Activated T-helper 17 cell treated with anti-CD3 and anti-CD28 coated beads, Interleukin-2, amount 50 U/mL, for 72 hours (primary cell): ENCODE data around the gene WWOX. TPM values are rescaled to one million over a fixed set of nuclear protein-coding genes. Genes with fewer than 3 reads are reported as not detected.

ENCODE experiments used
- ATAC-seq: fragments of 150-1000 bp; cut with Tn5 transposase; replicated peaks from 2 replicates; pipeline ENCODE4 v1.10.0; 2021; ENCODE audit warnings: mild to moderate bottlenecking, moderate library complexity
- H3K27ac Mint-ChIP-seq: one replicate; pipeline ENCODE4 v1.8.0; 2022; ENCODE audit warnings: mixed read lengths
- H3K27me3 Mint-ChIP-seq: one replicate; pipeline ENCODE4 v1.8.0; 2022; ENCODE audit warnings: mixed read lengths
- H3K36me3 Mint-ChIP-seq: one replicate; pipeline ENCODE4 v1.8.0; 2022; ENCODE audit warnings: low read depth, mild to moderate bottlenecking, mixed read lengths
- H3K4me1 Mint-ChIP-seq: one replicate; pipeline ENCODE4 v1.8.0; 2022; ENCODE audit warnings: mixed read lengths
- H3K4me3 Mint-ChIP-seq: one replicate; pipeline ENCODE4 v1.8.0; 2022; ENCODE audit warnings: mild to moderate bottlenecking, mixed read lengths
- H3K9me3 Mint-ChIP-seq: one replicate; pipeline ENCODE4 v1.8.0; 2022; ENCODE audit warnings: mixed read lengths
- total RNA-seq, 2 donors: library from RNA; stranded (reverse); gene quantifications; one replicate each; pipeline ENCODE4 v1.2.3, GENCODE V29; 2022

Gene WWOX
- total RNA-seq, 2 donors from 2014 or later = 9.4 to 16.5 TPM

DNA sequence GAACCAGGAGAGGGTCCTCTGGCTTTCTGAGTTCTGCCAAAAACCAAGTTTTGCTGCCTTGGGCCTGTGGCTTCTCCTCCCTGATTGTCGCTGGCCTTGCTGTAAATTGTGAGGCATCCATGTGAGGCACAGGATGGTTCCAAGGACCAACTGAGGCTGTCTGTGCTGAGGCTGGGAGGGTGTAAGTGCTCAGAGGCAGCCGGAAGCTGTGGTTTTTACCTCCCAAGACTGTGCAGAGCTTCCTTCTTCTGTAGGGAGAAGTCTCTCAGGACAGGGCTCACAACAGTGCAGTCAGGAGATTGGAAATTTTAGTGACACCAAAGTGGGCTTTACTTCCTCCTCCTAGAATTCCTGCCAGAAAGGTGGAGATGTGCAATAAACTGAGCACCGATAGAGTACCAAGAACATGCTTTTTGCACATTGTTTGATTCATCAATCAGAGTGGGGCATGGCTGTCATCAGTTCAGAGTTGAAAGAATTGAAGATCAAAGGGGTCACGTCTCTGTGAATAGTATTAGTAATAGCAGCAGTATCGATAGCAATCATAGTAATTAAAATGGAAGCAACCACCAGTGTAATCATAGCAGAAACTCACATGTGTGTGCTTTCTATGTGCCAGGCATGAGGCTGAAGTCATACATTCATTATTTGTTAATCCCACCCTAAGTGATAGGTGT is 467.1 kb downstream of the WWOX start:
- H3K9me3 Mint-ChIP-seq = no peaks in the 10 kb centered on the region
- peak; percentile 74 for ATAC-seq
- peaks cover 15% of the 10 kb centered on the region for H3K4me1 Mint-ChIP-seq
- H3K36me3 Mint-ChIP-seq = no peaks in the 10 kb centered on the region
- no peaks in the 10 kb centered on the region for H3K27me3 Mint-ChIP-seq
- no peak overlapping the region for H3K4me3 Mint-ChIP-seq
- no peak overlapping the region for H3K27ac Mint-ChIP-seq

DNA sequence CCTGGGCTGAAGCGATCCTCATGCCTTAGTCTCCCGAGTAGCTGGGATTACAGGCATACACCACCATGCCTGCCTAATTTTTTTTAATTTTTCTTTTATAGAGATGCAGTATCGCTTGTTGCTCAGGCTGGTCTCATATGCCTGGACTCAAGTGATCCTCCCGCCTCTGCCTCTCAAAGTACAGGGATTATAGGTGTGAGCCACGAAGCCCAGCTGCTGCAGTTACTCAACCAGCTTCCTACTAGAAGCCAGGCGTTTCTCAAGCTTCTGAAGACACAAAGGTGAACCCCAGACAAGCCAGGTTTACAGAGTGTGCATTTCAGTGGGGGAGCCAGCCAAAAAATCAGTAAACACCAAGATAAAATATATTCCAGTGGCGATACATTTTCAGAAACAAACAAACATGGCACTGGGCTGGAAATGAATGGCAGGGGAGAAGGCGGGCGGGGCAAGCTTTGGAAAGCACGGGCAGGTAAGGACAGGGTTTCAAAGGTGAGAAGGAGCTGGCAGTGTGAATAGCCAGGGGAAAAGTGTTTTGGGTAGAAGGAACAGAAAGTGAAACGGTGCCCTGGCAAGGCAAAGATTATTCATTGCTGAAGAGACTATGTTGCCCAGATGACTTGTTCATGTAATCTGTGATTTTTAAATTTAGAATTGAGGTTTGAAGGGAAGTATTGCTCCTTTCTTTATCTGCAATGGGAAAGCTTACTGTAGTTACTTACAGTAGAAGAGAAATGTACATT is 471.1 kb downstream of the WWOX start:
- no peak overlapping the region for H3K4me3 Mint-ChIP-seq
- peak; percentile 57 for ATAC-seq
- no peak overlapping the region for H3K27ac Mint-ChIP-seq
- H3K9me3 Mint-ChIP-seq = no peaks in the 10 kb centered on the region
- no peaks in the 10 kb centered on the region for H3K36me3 Mint-ChIP-seq
- peaks cover 15% of the 10 kb centered on the region for H3K4me1 Mint-ChIP-seq
- no peaks in the 10 kb centered on the region for H3K27me3 Mint-ChIP-seq

DNA sequence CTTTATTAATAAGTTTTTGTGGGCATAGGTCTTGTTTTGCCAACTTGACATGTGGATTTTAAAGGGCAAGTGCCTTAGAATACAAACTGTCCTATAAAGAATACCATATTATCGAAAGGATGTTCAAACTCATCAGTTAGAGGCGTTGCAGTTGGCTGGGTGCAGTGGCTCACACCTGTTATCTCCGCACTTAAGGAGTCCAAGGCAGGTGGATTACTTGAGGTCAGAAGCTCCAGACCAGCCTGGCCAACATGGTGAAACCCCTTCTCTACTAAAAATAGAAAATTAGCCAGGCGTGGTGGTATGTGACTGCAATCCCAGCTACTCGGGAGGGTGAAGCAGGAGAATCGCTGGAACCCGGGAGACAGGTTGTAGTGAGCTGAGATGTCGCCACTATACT is 472.0 kb downstream of the WWOX start:
- ATAC-seq = no peak
- no peak overlapping the region for H3K27ac Mint-ChIP-seq
- H3K9me3 Mint-ChIP-seq = no peaks in the 10 kb centered on the region
- H3K27me3 Mint-ChIP-seq = no peaks in the 10 kb centered on the region
- peaks cover 11% of the 10 kb centered on the region for H3K4me1 Mint-ChIP-seq
- H3K4me3 Mint-ChIP-seq = no peak overlapping the region
- no peaks in the 10 kb centered on the region for H3K36me3 Mint-ChIP-seq

DNA sequence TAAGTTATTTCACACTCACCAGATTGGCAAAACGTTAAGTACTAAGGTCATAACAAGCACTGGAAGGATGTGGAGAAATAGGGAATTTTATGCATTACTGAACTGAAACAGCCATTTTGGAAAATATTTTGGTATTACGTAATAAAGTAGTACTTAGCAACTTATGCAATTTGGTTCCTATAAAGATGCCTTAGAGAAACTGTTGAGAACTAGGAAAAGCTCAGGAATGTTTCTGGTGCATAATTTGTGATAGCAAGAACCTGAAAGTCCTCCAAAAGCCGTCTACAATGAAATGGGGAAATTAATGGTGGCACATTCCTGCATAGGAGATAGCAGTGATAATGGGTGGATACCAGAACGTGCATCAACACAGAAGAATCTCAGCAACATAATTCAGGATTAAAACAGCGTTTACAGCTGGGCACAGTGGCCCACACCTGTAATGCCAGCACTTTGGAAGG is 472.5 kb downstream of the WWOX start:
- Mint-ChIP-seq H3K36me3 (no peaks in the 10 kb centered on the region), H3K27me3 (no peaks in the 10 kb centered on the region), H3K4me3 (no peak overlapping the region), H3K4me1 (peaks cover 10% of the 10 kb centered on the region), H3K27ac (no peak overlapping the region), H3K9me3 (no peaks in the 10 kb centered on the region)
- no peak for ATAC-seq

DNA sequence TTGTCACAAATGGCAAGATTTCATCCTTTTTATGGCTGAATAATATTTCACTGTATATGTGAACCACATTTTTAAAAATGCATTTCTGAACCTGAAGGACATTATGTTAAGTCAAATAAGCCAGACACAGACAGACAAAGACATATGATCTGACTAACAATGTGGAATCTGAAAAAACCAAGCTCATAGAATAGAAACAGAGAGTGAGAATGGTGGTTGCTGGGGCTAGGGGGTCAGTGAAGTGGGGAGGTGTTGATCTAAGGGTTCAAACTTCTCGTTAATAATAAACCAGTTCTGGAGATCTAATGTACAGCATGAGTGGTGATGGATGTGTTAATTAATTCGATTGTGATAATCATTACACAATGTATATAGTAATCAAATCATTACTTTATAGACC is 475.1 kb downstream of the WWOX start:
- no peak overlapping the region for H3K4me3 Mint-ChIP-seq
- no peaks in the 10 kb centered on the region for H3K27me3 Mint-ChIP-seq
- no peak overlapping the region for H3K27ac Mint-ChIP-seq
- H3K4me1 Mint-ChIP-seq = peaks cover 17% of the 10 kb centered on the region
- H3K9me3 Mint-ChIP-seq = no peaks in the 10 kb centered on the region
- no peaks in the 10 kb centered on the region for H3K36me3 Mint-ChIP-seq
- ATAC-seq = no peak

DNA sequence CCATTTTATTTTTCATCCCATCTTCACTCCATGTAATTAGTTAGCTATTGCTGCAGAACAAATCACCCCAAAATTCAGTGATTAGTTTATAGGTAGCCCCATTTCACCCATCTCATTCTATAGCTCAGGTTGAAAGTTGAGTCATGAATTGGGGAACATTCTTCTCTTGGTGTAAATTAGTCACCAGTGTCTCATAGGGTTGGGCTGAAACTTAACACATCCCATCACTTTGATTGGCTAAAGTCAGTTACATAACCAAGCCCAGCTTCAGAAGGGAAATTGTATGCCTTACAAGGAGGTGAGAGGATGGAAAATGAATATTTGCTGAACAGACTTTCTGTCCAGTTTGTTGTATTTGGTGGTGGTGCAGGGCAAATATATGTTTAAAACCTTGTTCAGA is 477.5 kb downstream of the WWOX start:
- no peaks in the 10 kb centered on the region for H3K27me3 Mint-ChIP-seq
- no peaks in the 10 kb centered on the region for H3K36me3 Mint-ChIP-seq
- H3K4me1 Mint-ChIP-seq = peaks cover 11% of the 10 kb centered on the region
- no peak overlapping the region for H3K4me3 Mint-ChIP-seq
- ATAC-seq = peak; percentile 95
- H3K9me3 Mint-ChIP-seq = no peaks in the 10 kb centered on the region
- peak overlapping the region; percentile 6 for H3K27ac Mint-ChIP-seq

DNA sequence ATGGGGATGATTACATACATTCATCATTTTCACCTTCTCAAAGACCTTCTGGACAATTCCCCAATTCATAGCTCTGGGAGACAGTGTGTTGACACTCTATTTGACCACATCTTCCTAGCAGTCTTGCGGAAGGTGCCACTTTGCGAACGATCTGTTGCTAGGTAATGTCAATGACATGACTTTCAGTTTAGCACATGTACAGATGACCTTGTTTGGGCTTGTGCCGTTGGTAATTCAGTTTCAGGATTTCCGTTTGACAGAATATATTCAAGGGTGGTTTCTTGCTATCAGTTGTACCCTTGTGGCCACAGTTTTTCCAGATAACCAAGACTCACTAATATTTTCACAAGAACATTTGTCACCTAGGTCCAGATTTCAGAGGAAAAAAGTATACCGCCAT is 478.2 kb downstream of the WWOX start:
- peak; percentile 66 for ATAC-seq
- Mint-ChIP-seq H3K4me1 (peaks cover 11% of the 10 kb centered on the region), H3K27ac (peak overlapping the region; percentile 6), H3K36me3 (no peaks in the 10 kb centered on the region), H3K27me3 (no peaks in the 10 kb centered on the region), H3K4me3 (peak overlapping the region; percentile 12), H3K9me3 (no peaks in the 10 kb centered on the region)

DNA sequence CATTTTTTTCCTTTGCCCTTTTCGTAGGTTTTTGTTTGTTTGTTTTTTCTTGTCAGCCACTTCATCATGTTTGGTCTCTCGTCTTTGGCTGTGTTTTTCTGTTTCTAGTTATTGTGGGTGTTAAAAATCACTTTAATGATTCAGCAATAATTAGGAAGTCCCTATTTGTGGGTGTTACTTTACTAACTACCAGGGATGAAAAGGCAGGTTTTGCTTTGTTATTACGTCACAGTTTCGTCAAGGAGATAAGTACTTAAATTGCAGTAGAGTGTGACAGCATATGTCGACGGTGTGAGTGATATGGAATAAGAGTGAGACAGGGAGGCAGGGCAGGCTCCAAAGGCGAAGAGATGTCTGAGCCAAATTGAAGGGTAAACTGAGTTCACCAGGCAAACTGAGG is 479.6 kb downstream of the WWOX start:
- Mint-ChIP-seq H3K36me3 (no peaks in the 10 kb centered on the region), H3K27me3 (no peaks in the 10 kb centered on the region), H3K4me1 (peaks cover 11% of the 10 kb centered on the region), H3K4me3 (no peak overlapping the region), H3K9me3 (no peaks in the 10 kb centered on the region), H3K27ac (no peak overlapping the region)
- no peak for ATAC-seq

DNA sequence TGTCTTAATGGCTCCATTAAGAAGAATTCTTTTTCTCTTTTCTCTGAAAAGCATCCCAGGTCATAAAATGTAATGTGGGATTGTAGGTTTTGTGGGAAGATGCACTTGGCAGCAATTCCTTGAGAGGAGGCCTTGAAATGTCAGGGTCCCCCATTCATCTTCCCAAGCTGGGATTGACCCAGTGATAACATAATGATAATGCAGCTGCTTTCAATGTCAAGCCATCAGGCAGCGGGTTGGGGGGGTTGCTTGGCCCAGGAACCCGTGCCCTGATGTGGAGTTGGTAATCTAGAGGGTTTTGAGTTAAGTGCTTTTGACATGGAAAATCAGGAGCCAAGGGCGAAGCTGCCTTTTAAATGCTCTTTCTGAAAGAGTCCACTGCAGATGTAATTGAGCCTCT is 484.0 kb downstream of the WWOX start:
- peaks cover 5% of the 10 kb centered on the region for H3K4me1 Mint-ChIP-seq
- H3K9me3 Mint-ChIP-seq = no peaks in the 10 kb centered on the region
- no peak overlapping the region for H3K4me3 Mint-ChIP-seq
- H3K36me3 Mint-ChIP-seq = no peaks in the 10 kb centered on the region
- H3K27ac Mint-ChIP-seq = no peak overlapping the region
- no peaks in the 10 kb centered on the region for H3K27me3 Mint-ChIP-seq
- no peak for ATAC-seq

DNA sequence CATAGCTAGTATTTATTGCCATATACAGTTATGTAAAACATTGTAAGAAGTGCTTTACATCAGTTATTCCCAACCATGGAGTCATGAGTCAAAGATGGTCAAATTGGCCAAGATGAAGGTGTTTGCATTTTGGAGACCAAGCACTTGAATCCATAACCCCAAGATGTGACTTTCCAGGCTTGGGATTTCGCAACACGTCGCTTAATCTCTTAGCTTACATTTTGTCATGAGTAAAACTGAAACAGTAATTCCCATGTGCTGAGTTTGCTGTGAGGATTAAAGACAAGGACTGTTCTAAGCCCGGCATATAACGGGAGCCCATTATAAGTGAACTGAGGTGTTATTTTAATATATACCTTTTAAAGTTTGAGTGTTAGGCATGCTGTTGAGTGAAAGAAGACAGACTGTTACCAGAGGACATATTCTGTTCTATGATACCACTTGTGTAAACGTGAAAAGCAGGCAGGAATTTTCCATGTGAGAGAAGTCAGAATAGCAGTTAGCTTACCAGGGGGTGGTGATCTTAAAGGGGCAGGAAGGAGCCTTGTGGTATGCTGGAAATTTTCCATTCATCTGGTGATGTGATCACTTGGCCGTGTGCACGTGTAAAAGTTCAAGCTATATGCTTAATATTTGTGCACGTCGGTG is 484.9 kb downstream of the WWOX start:
- Mint-ChIP-seq H3K9me3 (no peaks in the 10 kb centered on the region), H3K27me3 (no peaks in the 10 kb centered on the region), H3K27ac (no peak overlapping the region), H3K4me1 (peaks cover under 1% of the 10 kb centered on the region), H3K4me3 (no peak overlapping the region), H3K36me3 (no peaks in the 10 kb centered on the region)
- no peak for ATAC-seq

DNA sequence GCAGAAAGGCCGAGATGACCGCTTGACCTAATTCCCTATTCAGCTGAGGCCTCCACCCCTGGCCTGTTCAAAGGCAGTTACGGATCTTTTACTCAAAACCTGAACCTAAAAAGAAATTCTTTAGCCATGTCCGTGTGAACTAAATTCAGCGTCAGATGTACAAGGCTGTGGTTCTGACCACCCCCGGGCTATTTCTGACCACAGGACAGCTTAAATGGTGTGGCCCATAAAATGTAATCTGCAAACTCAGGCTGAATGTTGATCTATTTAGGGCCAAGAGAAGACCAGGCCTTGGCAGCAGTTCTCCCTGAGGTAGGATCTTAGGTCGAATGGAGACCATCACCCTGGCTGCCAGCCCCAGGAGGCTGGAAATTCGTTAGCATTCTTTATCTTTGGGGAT is 485.5 kb downstream of the WWOX start:
- no peak for ATAC-seq
- H3K27me3 Mint-ChIP-seq = no peaks in the 10 kb centered on the region
- no peak overlapping the region for H3K4me3 Mint-ChIP-seq
- no peaks in the 10 kb centered on the region for H3K4me1 Mint-ChIP-seq
- no peaks in the 10 kb centered on the region for H3K36me3 Mint-ChIP-seq
- no peak overlapping the region for H3K27ac Mint-ChIP-seq
- H3K9me3 Mint-ChIP-seq = no peaks in the 10 kb centered on the region

DNA sequence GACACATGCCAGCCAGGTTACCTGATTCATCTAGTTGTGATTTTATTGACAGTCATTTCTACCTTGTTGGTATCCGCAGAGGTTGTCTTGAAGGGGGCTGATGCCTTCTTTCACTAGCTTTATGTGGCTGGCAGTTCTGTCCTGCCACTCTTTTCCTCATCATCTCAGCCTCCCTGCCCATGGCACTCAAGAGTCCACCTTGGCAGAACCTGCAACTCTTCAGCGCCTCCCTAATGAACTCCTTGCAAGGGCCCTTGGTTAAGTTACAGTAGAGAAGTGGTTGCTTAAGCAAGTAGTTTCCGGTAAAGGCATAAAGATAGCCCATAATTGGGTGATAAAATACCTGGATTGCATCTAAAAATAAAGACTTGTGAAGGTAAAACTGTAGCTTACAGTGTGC is 489.9 kb downstream of the WWOX start:
- no peaks in the 10 kb centered on the region for H3K4me1 Mint-ChIP-seq
- no peaks in the 10 kb centered on the region for H3K36me3 Mint-ChIP-seq
- H3K27me3 Mint-ChIP-seq = no peaks in the 10 kb centered on the region
- H3K27ac Mint-ChIP-seq = no peak overlapping the region
- no peaks in the 10 kb centered on the region for H3K9me3 Mint-ChIP-seq
- H3K4me3 Mint-ChIP-seq = no peak overlapping the region
- ATAC-seq = no peak

DNA sequence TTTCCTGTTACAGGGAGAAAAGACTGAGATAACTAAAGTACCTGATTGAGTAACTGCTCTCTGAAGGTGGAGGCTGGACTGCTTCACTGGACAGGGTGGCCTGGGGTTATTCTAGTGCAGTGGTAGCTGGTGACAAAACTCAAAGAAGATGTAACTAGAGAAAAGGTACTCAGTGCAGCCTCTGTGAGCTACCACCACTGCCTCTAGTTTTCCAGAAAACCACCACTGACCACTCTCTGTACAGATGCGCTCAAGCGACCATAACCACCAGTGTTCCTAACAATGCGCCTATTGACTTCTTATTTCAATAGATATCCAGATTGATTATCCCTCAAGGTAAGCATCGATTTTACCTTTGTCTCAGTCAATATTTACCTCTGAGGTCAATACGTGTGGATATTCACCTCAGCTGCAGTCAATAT is 492.2 kb downstream of the WWOX start:
- H3K4me1 Mint-ChIP-seq = no peaks in the 10 kb centered on the region
- H3K27ac Mint-ChIP-seq = no peak overlapping the region
- no peaks in the 10 kb centered on the region for H3K27me3 Mint-ChIP-seq
- H3K9me3 Mint-ChIP-seq = no peaks in the 10 kb centered on the region
- H3K4me3 Mint-ChIP-seq = no peak overlapping the region
- ATAC-seq = no peak
- H3K36me3 Mint-ChIP-seq = no peaks in the 10 kb centered on the region

DNA sequence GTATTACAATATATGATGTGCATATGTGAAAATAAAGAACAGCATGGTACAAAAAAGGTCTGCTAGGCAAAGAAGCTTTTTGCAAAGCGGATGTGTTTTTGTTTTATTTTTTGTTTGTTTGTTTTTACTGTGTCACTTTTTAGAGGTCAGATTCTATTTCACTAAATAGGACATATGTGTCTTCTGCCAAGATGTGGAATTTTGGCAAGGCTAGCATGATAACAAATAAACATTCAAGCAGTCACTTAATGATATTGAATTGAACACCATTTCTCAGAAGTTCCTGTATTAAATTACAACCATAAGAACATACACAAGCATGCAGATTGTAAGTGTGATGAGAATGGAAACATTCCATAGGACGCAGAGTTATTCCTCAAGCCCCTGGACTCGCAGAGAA is 492.7 kb downstream of the WWOX start:
- H3K36me3 Mint-ChIP-seq = no peaks in the 10 kb centered on the region
- no peaks in the 10 kb centered on the region for H3K27me3 Mint-ChIP-seq
- H3K4me1 Mint-ChIP-seq = no peaks in the 10 kb centered on the region
- H3K9me3 Mint-ChIP-seq = no peaks in the 10 kb centered on the region
- no peak overlapping the region for H3K27ac Mint-ChIP-seq
- H3K4me3 Mint-ChIP-seq = no peak overlapping the region
- ATAC-seq = no peak

DNA sequence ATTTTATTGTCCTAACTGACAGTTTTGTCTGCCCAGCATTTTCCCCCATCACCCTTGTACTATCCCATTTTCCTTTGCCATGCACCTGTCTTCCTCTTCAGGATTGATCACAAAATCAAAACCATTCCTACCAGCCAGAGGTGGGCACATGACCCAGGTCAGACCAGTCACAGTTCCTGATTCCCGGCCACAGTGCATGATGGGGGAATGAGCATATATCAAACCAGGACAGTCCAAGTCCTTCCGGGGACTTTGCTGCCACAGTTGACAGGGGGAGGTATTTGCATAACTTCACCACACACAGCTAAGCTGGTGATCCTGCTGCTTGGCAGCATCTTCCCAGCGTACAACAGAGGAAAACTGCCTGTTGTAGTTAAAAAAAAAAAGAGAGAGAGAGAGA is 493.9 kb downstream of the WWOX start:
- no peaks in the 10 kb centered on the region for H3K27me3 Mint-ChIP-seq
- no peaks in the 10 kb centered on the region for H3K4me1 Mint-ChIP-seq
- H3K4me3 Mint-ChIP-seq = no peak overlapping the region
- no peak overlapping the region for H3K27ac Mint-ChIP-seq
- no peaks in the 10 kb centered on the region for H3K36me3 Mint-ChIP-seq
- ATAC-seq = no peak
- H3K9me3 Mint-ChIP-seq = no peaks in the 10 kb centered on the region
